ENCODE data around the gene C1QL1. TPM values are rescaled to one million over a fixed set of nuclear protein-coding genes. Genes with fewer than 3 reads are reported as not detected.

C1QL1 gene
- total RNA-seq, 1 experiment from 2014 or later: 3.5 TPM

DNA sequence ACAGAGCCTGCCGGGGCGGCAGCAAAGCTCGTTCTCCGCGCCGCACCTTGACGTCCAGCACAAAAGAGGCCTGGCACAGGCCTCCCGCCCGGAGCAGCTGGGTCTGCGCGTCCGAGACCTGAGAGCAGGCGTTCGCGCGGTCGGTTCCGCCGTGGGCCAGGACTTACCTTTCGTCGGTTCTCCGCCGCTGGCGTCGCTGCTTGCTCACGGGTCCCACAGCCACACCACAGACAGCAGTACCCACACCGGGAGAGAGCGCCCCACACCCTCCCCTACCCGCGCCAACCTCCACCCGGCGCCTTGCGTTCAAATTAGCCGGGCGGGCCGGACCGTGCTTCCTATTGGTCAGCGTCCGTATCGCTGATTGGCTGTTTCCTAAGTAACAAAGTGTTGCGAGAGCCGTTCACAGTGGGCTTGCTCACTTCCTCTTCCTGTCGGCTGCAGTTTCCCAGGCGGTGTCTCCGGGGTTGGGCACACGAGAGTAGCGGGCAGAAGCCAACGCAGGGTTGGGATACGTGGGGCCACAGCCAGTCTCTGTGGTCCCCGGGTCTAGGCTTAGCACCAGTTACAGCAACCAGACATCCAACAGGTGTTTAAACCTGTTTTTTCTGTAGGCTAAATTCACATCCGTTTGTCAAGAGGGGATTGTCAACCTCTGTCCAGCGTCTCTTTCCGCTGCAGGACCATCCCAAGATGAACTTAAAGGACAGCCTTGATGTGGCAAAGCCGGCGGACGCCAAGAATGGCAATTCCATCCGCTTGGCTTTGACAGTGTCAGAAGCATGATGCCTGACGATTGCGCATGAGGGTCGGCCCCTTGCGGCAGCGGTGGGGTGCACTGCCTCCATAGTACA lies 20.4 kb downstream of the C1QL1 start, which contains the start of gene KIF18B:
Gene KIF18B (minus strand): TSS at position 313 of the 854 bp plus-strand sequence. CDS start 11,429 bp downstream, outside the sequence.
- ChIA-PET CTCF (interaction anchor here (0.6 kb wide), 1 partner anchor 24 kb away, joined by 3 read pairs; no protein-coding TSS in a partner anchor), RAD21 (ENCODE audit: low non-redundant PET in 1 of 2, low total read pairs in 2 of 2, uncharacterized antibody in 2 of 2, unreplicated experiment in 2 of 2) (no interaction called here), POLR2A (interaction anchor here (0.7 kb wide), 1 partner anchor 1185 kb away, joined by 4 read pairs; no protein-coding TSS in a partner anchor)
- peak; percentile 95 for ATAC-seq
- Histone ChIP-seq H2AFZ (ENCODE audit: low read depth, low read length, poor library complexity, severe bottlenecking) (no peak within 1 kb of the TSS), H3K4me2 (ENCODE audit: low read length) (peak within 1 kb of the TSS; percentile 75), H3K79me2 (ENCODE audit: insufficient read depth, low read length) (peaks cover 49% of the 10 kb centered on the region), H3K9ac (ENCODE audit: low read length) (peak within 1 kb of the TSS; percentile 98), H3K27ac (ENCODE audit: low read depth, low read length) (peak within 1 kb of the TSS; percentile 88), H3K4me3 (replicated peaks in 1 of 2; ENCODE audit: low read depth in 1 of 2, low read length in 2 of 2) (peak within 1 kb of the TSS; percentile 92 to 96), H3K9me2 (ENCODE audit: insufficient read depth) (no peaks in the 10 kb centered on the region), H4K20me1 (ENCODE audit: insufficient read depth) (no peaks in the 10 kb centered on the region; the same call in 1 of the 2 replicates), H3K4me1 (ENCODE audit: control insufficient read depth in 1 of 2, insufficient read depth in 2 of 2, low read length in 2 of 2) (peaks cover 0 to 29% of the 10 kb centered on the region in 2 experiments; a peak in 3 of 4 replicates), H3K36me3 (ENCODE audit: control insufficient read depth in 1 of 2, insufficient read depth in 2 of 2, low read length in 2 of 2) (peaks cover 2 to 22% of the 10 kb centered on the region in 2 experiments; a peak in 1 of 4 replicates), H3K27me3 (ENCODE audit: insufficient read depth, low read length) (no peaks in the 10 kb centered on the region), H3K9me3 (ENCODE audit: control insufficient read depth in 1 of 2, insufficient read depth in 1 of 2, low read depth in 1 of 2, low read length in 2 of 2) (no peaks in the 10 kb centered on the region)
- peak; percentile 95 for DNase-seq (ENCODE audit: low read depth, low spot score)
- TSS peak; percentile 99 for BruUV-seq (replicated peaks)
- intact Hi-C loops (cut with micrococcal nuclease): loop anchor here (1.0 kb wide), 1 partner anchor 8 kb away; no protein-coding TSS in a partner anchor
- TF ChIP-seq POLR2AphosphoS5 (IDR thresholded peaks at IDR 0.05; ENCODE audit: low read depth, low read length) (peak; percentile 98), EGR1 (IDR thresholded peaks at IDR 0.05; ENCODE audit: low read depth) (no peak), SRF (IDR thresholded peaks at IDR 0.05; ENCODE audit: low read depth) (no peak), JUND (IDR thresholded peaks at IDR 0.05) (no peak), POLR2A (IDR thresholded peaks at IDR 0.05; ENCODE audit: borderline replicate concordance, extremely low read depth, insufficient read depth, insufficient read length) (peak; percentile 94), CEBPB (IDR thresholded peaks at IDR 0.05; ENCODE audit: low read depth) (no peak; the same call in 1 of the 2 replicates), RAD21 (IDR thresholded peaks at IDR 0.05; ENCODE audit: low read depth) (no peak), EZH2 (IDR thresholded peaks at IDR 0.05) (no peak), SIN3A (IDR thresholded peaks at IDR 0.05; ENCODE audit: low read depth) (peak; percentile 98), TCF7L2 (IDR thresholded peaks at IDR 0.05; ENCODE audit: borderline replicate concordance, extremely low read depth, insufficient read depth, insufficient read length) (no peak), ELF1 (IDR thresholded peaks at IDR 0.05; ENCODE audit: borderline replicate concordance, low read depth) (peak; percentile 66; the same call in 1 of the 2 replicates), CBX3 (IDR thresholded peaks at IDR 0.05; ENCODE audit: low read depth) (no peak), EZH2phosphoT487 (IDR thresholded peaks at IDR 0.05; ENCODE audit: borderline replicate concordance) (no peak), ZFX (IDR thresholded peaks at IDR 0.05) (peak; percentile 92), ZNF274 (IDR thresholded peaks at IDR 0.05; ENCODE audit: low read depth, low read length) (no peak), YY1 (IDR thresholded peaks at IDR 0.05; ENCODE audit: extremely low read depth, insufficient replicate concordance, low read depth, low read length) (peak; percentile 25), FOSL1 (IDR thresholded peaks at IDR 0.05; ENCODE audit: low read depth) (no peak), SP1 (IDR thresholded peaks at IDR 0.05; ENCODE audit: low read depth) (peak; percentile 94)
- TF ChIP-seq, protein P1, sequence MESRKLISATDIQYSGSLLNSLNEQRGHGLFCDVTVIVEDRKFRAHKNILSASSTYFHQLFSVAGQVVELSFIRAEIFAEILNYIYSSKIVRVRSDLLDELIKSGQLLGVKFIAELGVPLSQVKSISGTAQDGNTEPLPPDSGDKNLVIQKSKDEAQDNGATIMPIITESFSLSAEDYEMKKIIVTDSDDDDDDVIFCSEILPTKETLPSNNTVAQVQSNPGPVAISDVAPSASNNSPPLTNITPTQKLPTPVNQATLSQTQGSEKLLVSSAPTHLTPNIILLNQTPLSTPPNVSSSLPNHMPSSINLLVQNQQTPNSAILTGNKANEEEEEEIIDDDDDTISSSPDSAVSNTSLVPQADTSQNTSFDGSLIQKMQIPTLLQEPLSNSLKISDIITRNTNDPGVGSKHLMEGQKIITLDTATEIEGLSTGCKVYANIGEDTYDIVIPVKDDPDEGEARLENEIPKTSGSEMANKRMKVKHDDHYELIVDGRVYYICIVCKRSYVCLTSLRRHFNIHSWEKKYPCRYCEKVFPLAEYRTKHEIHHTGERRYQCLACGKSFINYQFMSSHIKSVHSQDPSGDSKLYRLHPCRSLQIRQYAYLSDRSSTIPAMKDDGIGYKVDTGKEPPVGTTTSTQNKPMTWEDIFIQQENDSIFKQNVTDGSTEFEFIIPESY (IDR thresholded peaks at IDR 0.05; ENCODE audit: extremely low read depth, insufficient replicate concordance, low read length): peak; percentile 88
- TF ChIP-seq, protein P2, sequence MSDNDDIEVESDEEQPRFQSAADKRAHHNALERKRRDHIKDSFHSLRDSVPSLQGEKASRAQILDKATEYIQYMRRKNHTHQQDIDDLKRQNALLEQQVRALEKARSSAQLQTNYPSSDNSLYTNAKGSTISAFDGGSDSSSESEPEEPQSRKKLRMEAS (IDR thresholded peaks at IDR 0.05): peak; percentile 84
- TF ChIP-seq, protein P3, sequence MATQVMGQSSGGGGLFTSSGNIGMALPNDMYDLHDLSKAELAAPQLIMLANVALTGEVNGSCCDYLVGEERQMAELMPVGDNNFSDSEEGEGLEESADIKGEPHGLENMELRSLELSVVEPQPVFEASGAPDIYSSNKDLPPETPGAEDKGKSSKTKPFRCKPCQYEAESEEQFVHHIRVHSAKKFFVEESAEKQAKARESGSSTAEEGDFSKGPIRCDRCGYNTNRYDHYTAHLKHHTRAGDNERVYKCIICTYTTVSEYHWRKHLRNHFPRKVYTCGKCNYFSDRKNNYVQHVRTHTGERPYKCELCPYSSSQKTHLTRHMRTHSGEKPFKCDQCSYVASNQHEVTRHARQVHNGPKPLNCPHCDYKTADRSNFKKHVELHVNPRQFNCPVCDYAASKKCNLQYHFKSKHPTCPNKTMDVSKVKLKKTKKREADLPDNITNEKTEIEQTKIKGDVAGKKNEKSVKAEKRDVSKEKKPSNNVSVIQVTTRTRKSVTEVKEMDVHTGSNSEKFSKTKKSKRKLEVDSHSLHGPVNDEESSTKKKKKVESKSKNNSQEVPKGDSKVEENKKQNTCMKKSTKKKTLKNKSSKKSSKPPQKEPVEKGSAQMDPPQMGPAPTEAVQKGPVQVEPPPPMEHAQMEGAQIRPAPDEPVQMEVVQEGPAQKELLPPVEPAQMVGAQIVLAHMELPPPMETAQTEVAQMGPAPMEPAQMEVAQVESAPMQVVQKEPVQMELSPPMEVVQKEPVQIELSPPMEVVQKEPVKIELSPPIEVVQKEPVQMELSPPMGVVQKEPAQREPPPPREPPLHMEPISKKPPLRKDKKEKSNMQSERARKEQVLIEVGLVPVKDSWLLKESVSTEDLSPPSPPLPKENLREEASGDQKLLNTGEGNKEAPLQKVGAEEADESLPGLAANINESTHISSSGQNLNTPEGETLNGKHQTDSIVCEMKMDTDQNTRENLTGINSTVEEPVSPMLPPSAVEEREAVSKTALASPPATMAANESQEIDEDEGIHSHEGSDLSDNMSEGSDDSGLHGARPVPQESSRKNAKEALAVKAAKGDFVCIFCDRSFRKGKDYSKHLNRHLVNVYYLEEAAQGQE (IDR thresholded peaks at IDR 0.05; ENCODE audit: low read depth): no peak
- TF ChIP-seq, protein P4, sequence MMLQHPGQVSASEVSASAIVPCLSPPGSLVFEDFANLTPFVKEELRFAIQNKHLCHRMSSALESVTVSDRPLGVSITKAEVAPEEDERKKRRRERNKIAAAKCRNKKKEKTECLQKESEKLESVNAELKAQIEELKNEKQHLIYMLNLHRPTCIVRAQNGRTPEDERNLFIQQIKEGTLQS (IDR thresholded peaks at IDR 0.05): no peak
